AG09309 (cell line): Measurements from ENCODE around the gene ZNF500.

Experiments used
- DNase-seq: peaks from one replicate; pipeline ENCODE4 v3.0.0-alpha.2; 2010; ENCODE audit warnings: low read depth
- H3K4me3 ChIP-seq: 2 replicates; pipeline ENCODE4 v1.5.1; 2011; ENCODE audit warnings: mild to moderate bottlenecking, low read depth, low read length, moderate library complexity; ENCODE audit not compliant: control insufficient read depth
- TF ChIP-seq, protein P1 (sequence below): IDR thresholded peaks from 2 replicates; pipeline ENCODE4 v1.5.1; 2011; ENCODE audit warnings: mild to moderate bottlenecking, low read depth, low read length, inconsistent platforms; ENCODE audit not compliant: insufficient read depth, control insufficient read depth; ENCODE audit errors: missing control alignments

ZNF500 gene

GRCh38 chr16:4772351-4772750 lies 5.4 kb upstream of the ZNF500 start:
- TF ChIP-seq, protein P1, sequence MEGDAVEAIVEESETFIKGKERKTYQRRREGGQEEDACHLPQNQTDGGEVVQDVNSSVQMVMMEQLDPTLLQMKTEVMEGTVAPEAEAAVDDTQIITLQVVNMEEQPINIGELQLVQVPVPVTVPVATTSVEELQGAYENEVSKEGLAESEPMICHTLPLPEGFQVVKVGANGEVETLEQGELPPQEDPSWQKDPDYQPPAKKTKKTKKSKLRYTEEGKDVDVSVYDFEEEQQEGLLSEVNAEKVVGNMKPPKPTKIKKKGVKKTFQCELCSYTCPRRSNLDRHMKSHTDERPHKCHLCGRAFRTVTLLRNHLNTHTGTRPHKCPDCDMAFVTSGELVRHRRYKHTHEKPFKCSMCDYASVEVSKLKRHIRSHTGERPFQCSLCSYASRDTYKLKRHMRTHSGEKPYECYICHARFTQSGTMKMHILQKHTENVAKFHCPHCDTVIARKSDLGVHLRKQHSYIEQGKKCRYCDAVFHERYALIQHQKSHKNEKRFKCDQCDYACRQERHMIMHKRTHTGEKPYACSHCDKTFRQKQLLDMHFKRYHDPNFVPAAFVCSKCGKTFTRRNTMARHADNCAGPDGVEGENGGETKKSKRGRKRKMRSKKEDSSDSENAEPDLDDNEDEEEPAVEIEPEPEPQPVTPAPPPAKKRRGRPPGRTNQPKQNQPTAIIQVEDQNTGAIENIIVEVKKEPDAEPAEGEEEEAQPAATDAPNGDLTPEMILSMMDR = no peak
- no peak overlapping the region for H3K4me3 ChIP-seq
- no peak for DNase-seq

GRCh38 chr16:4771646-4772045 lies 4.7 kb upstream of the ZNF500 start:
- no peak for DNase-seq
- TF ChIP-seq, protein P1 = no peak
- H3K4me3 ChIP-seq = no peak overlapping the region

DNA sequence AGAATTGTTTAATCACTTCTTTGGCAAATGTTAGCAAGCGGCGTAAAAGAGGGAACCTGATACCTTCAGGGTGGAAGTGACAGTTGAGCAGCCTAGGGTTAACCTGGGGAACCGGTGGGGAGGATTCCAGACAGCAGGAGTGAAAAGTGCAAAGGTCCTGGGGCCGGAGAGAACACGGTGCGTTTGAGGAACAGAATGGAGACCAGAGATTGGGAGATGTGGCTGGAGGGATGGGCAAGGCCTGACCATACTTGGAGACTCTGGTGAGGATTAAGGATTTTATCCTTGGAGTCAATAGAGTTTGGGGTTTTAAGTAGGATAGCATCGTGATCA lies 2.3 kb upstream of the ZNF500 start:
- TF ChIP-seq, protein P1 = no peak
- peak overlapping the region; percentile 71 for H3K4me3 ChIP-seq

DNA sequence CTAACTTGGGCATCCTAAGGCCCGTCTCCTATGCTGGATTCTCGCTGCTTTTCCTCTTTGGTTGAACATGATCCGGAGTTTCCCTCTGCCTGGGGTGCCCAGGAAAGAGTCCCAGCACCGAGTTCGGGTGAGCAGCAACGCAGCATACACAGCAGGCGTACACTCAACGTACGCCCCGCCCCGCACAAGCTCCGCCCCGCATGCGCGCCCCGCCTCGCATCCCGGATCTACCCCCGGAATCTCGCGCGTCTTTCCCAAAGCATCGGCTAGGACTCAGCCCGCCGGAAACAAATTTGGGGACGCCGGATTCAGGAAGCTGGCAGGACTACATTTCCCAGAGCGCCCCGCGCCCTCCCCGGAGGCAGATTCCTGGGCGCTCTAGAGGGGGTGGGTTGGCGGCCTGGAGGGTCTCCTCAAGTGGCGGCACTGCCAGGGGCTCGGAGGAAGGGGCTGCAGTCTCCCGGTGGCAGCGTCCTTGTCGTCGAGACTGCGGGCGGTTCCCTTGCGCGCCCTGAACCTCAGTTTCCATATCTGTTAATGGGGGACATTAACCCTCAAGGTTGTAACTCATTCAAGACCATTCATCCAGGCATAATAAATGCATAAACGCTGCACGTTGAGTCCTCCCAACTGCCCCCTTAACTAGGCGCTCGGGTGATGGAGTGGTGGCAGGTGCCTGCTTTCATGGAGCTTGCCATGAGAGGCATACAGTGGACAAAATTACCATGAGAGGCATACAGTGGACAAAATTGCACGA lies 1.8 kb upstream of the ZNF500 start:
- peak; percentile 62 for DNase-seq
- TF ChIP-seq, protein P1 = no peak
- peak overlapping the region; percentile 71 for H3K4me3 ChIP-seq

More for the DNA sequence above, 2.3 kb upstream of the ZNF500 start:
- no peak for DNase-seq

GRCh38 chr16:4767872-4768548 lies 1.0 kb upstream of the ZNF500 start:
- no peak for DNase-seq
- H3K4me3 ChIP-seq = peak overlapping the region; percentile 37
- TF ChIP-seq, protein P1 = no peak

- TF ChIP-seq, protein P1 = no peak
- no peak for DNase-seq
- peak overlapping the region; percentile 87 for H3K4me3 ChIP-seq
Measured at GRCh38 chr16:4765511-4766474, 1.2 kb downstream of the ZNF500 start.
